Measurements from ENCODE around the gene PERCC1. TPM values are rescaled to one million over a fixed set of nuclear protein-coding genes. Genes with fewer than 3 reads are reported as not detected.

The PERCC1 gene
- total and polyA plus RNA-seq, 2 of the 4 experiments (the other 2 are of a cell fraction): not detected

- CTCF ChIA-PET: no interaction called here
- ATAC-seq (ENCODE audit: low read depth): no peak
- intact Hi-C loops (cut with micrococcal nuclease) (no loop called here), dilution Hi-C loops (cut with HindIII; ENCODE audit: low sequenced_read_pairs, unreplicated experiment) (no loop called here), in situ Hi-C loops (cut with MboI; ENCODE audit: low sequenced_read_pairs) (no loop called here)
- DNase-seq: no peak
- Histone ChIP-seq H2BK120ac (ENCODE audit: low read depth, low read length) (no peak overlapping the region), H3K27ac (ENCODE audit: insufficient read depth, low read length) (no peak overlapping the region), H4K8ac (ENCODE audit: low read depth in 2 of 2, low read length in 2 of 2) (no peak overlapping the region), H2AFZ (replicated peaks; ENCODE audit: low read length, poor library complexity) (no peak overlapping the region), H2BK15ac (ENCODE audit: low read depth, low read length) (no peak overlapping the region), H2BK20ac (ENCODE audit: low read depth, low read length) (no peak overlapping the region), H3K56ac (ENCODE audit: extremely low read depth, insufficient read depth, low read length) (no peak overlapping the region), H2BK5ac (ENCODE audit: low read depth, low read length, poor library complexity, severe bottlenecking) (no peak overlapping the region), H4K91ac (ENCODE audit: insufficient read depth, low read depth, low read length) (no peak overlapping the region), H3K18ac (ENCODE audit: low read depth, low read length) (no peak overlapping the region), H3K4me3 (ENCODE audit: insufficient read depth, low read depth, low read length) (no peak overlapping the region), H4K20me1 (ENCODE audit: insufficient read depth, low read length) (no peaks in the 10 kb centered on the region), H3K4me1 (ENCODE audit: control insufficient read depth, insufficient read depth, low read length) (no peaks in the 10 kb centered on the region), H3K23ac (ENCODE audit: low read depth, low read length) (no peak overlapping the region), H3K79me1 (ENCODE audit: low read depth in 1 of 2, low read length in 2 of 2) (no peaks in the 10 kb centered on the region), H3K27me3 (ENCODE audit: control insufficient read depth, insufficient read depth, low read length) (no peaks in the 10 kb centered on the region), H3K9ac (ENCODE audit: low read depth, low read length) (no peak overlapping the region), H3K14ac (replicated peaks; ENCODE audit: low read depth, low read length) (no peak overlapping the region), H3K4ac (ENCODE audit: low read depth, low read length) (no peak overlapping the region), H2AK9ac (replicated peaks; ENCODE audit: low read depth, low read length, poor library complexity) (no peak overlapping the region), H2AK5ac (ENCODE audit: low read depth, low read length) (no peak overlapping the region), H4K5ac (ENCODE audit: low read depth, low read length) (no peak overlapping the region), H3K9me1 (ENCODE audit: insufficient read depth, low read length) (no peaks in the 10 kb centered on the region), H3K36me3 (ENCODE audit: control insufficient read depth, insufficient read depth, low read length) (peaks cover 55% of the 10 kb centered on the region), H3K9me3 (ENCODE audit: control insufficient read depth, insufficient read depth, low read length) (no peaks in the 10 kb centered on the region), H3K4me2 (ENCODE audit: low read depth, low read length) (no peak overlapping the region)
- 95% methylated on average over 7 of the region's 21 CpGs; no CpG with 5 or more reads in 1 of the 2 experiments for WGBS, 2 experiments (ENCODE audit: extremely low coverage in 2 of 2, insufficient read length in 1 of 2)
- BruUV-seq (replicated peaks): no TSS peak
- TF ChIP-seq SMC3 (IDR thresholded peaks at IDR 0.05; ENCODE audit: low read depth, low read length) (no peak), ELK1 (IDR thresholded peaks at IDR 0.05; ENCODE audit: borderline replicate concordance, low read depth, low read length) (no peak), RCOR1 (IDR thresholded peaks at IDR 0.05; ENCODE audit: insufficient replicate concordance, low read length) (no peak), CHD1 (IDR thresholded peaks at IDR 0.05; ENCODE audit: low read depth, low read length) (no peak), FOS (IDR thresholded peaks at IDR 0.05; ENCODE audit: low read depth, low read length) (no peak), USF2 (IDR thresholded peaks at IDR 0.05; ENCODE audit: low read depth, low read length) (no peak), RFX5 (IDR thresholded peaks at IDR 0.05; ENCODE audit: low read depth, low read length) (no peak)
- POLR2A ChIA-PET (ENCODE audit: unreplicated experiment): no interaction called here
Observed at GRCh38 chr16:1450841-1451240, 20.0 kb downstream of the PERCC1 start.

Data from IMR-90 (cell line).